Measurements from ENCODE around the gene GALNT5. TPM values are rescaled to one million over a fixed set of nuclear protein-coding genes. Genes with fewer than 3 reads are reported as not detected.
"Not testable (repeated sequence)": the region's sequence is repeated elsewhere in the genome, so short reads cannot be mapped to it uniquely, and the experiment has no call there.

GALNT5 gene
- total RNA-seq, 1 donor from 2014 or later = 5.3 TPM

- no peak overlapping the region for H3K4me3 Mint-ChIP-seq (ENCODE audit: unreplicated experiment)
- no peaks in the 10 kb centered on the region for H3K27me3 Mint-ChIP-seq (ENCODE audit: unreplicated experiment)
- TF ChIP-seq, protein P1, sequence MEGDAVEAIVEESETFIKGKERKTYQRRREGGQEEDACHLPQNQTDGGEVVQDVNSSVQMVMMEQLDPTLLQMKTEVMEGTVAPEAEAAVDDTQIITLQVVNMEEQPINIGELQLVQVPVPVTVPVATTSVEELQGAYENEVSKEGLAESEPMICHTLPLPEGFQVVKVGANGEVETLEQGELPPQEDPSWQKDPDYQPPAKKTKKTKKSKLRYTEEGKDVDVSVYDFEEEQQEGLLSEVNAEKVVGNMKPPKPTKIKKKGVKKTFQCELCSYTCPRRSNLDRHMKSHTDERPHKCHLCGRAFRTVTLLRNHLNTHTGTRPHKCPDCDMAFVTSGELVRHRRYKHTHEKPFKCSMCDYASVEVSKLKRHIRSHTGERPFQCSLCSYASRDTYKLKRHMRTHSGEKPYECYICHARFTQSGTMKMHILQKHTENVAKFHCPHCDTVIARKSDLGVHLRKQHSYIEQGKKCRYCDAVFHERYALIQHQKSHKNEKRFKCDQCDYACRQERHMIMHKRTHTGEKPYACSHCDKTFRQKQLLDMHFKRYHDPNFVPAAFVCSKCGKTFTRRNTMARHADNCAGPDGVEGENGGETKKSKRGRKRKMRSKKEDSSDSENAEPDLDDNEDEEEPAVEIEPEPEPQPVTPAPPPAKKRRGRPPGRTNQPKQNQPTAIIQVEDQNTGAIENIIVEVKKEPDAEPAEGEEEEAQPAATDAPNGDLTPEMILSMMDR (IDR thresholded peaks at IDR 0.05) = no peak
- peaks cover 3% of the 10 kb centered on the region for H3K9me3 Mint-ChIP-seq (ENCODE audit: unreplicated experiment)
- no peak for DNase-seq (ENCODE audit: extremely low spot score, unreplicated experiment)
- H3K27ac Mint-ChIP-seq (ENCODE audit: unreplicated experiment) = no peak overlapping the region
- H3K36me3 Mint-ChIP-seq (ENCODE audit: unreplicated experiment) = no peaks in the 10 kb centered on the region
- H3K4me1 Mint-ChIP-seq (ENCODE audit: unreplicated experiment) = peaks cover 6% of the 10 kb centered on the region
These were observed 12.4 kb downstream of the GALNT5 start for GRCh38 chr2:157269922-157270321.

GRCh38 chr2:157271590-157272203 lies 14.2 kb downstream of the GALNT5 start:
- peaks cover under 1% of the 10 kb centered on the region for H3K27me3 Mint-ChIP-seq (ENCODE audit: unreplicated experiment)
- H3K4me1 Mint-ChIP-seq (ENCODE audit: unreplicated experiment) = no peaks in the 10 kb centered on the region
- no peak for DNase-seq (ENCODE audit: extremely low spot score, unreplicated experiment)
- no peak overlapping the region for H3K27ac Mint-ChIP-seq (ENCODE audit: unreplicated experiment)
- H3K4me3 Mint-ChIP-seq (ENCODE audit: unreplicated experiment) = no peak overlapping the region
- TF ChIP-seq, protein P1 (IDR thresholded peaks at IDR 0.05) = no peak
- H3K36me3 Mint-ChIP-seq (ENCODE audit: unreplicated experiment) = no peaks in the 10 kb centered on the region
- peaks cover 6% of the 10 kb centered on the region for H3K9me3 Mint-ChIP-seq (ENCODE audit: unreplicated experiment)

- peaks cover 16% of the 10 kb centered on the region for H3K9me3 Mint-ChIP-seq (ENCODE audit: unreplicated experiment)
- H3K27me3 Mint-ChIP-seq (ENCODE audit: unreplicated experiment); H3K4me1 Mint-ChIP-seq (ENCODE audit: unreplicated experiment); H3K27ac Mint-ChIP-seq (ENCODE audit: unreplicated experiment); H3K4me3 Mint-ChIP-seq (ENCODE audit: unreplicated experiment); H3K36me3 Mint-ChIP-seq (ENCODE audit: unreplicated experiment); DNase-seq (ENCODE audit: extremely low spot score, unreplicated experiment): not testable (repeated sequence)
These were observed 21.8 kb downstream of the GALNT5 start for GRCh38 chr2:157279311-157279710.

DNA sequence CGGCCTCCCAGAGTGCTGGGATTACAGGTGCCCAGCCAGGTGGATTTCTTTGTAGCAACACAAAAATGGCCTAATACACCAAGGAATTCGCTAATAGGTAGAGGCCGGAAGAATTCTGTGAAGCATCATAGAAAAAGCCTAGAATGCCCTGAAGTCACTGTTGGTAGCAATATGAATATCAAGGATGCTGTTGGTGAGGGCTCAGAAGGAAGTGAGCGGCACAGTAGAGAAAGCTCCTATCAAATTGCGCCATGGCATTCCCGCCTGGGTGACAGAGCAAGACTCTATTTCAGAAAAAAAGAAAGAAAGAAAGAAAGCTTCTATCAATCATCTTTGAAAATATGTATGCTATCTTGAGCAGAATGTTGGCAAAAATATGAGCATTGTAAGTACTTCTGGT lies 23.8 kb downstream of the GALNT5 start:
- H3K27me3 Mint-ChIP-seq (ENCODE audit: unreplicated experiment) = peaks cover 5% of the 10 kb centered on the region
- H3K9me3 Mint-ChIP-seq (ENCODE audit: unreplicated experiment) = peaks cover 10% of the 10 kb centered on the region
- no peak for DNase-seq (ENCODE audit: extremely low spot score, unreplicated experiment)
- H3K27ac Mint-ChIP-seq (ENCODE audit: unreplicated experiment) = no peak overlapping the region
- H3K4me3 Mint-ChIP-seq (ENCODE audit: unreplicated experiment) = no peak overlapping the region
- no peaks in the 10 kb centered on the region for H3K4me1 Mint-ChIP-seq (ENCODE audit: unreplicated experiment)
- H3K36me3 Mint-ChIP-seq (ENCODE audit: unreplicated experiment) = peaks cover 4% of the 10 kb centered on the region
- TF ChIP-seq, protein P1 (IDR thresholded peaks at IDR 0.05) = no peak

- peaks cover 4% of the 10 kb centered on the region for H3K36me3 Mint-ChIP-seq (ENCODE audit: unreplicated experiment)
- no peak overlapping the region for H3K27ac Mint-ChIP-seq (ENCODE audit: unreplicated experiment)
- TF ChIP-seq, protein P1 (IDR thresholded peaks at IDR 0.05) = no peak
- peaks cover 5% of the 10 kb centered on the region for H3K9me3 Mint-ChIP-seq (ENCODE audit: unreplicated experiment)
- H3K4me1 Mint-ChIP-seq (ENCODE audit: unreplicated experiment) = no peaks in the 10 kb centered on the region
- H3K27me3 Mint-ChIP-seq (ENCODE audit: unreplicated experiment) = no peaks in the 10 kb centered on the region
- H3K4me3 Mint-ChIP-seq (ENCODE audit: unreplicated experiment) = no peak overlapping the region
- no peak for DNase-seq (ENCODE audit: extremely low spot score, unreplicated experiment)
These were observed 26.0 kb downstream of the GALNT5 start for GRCh38 chr2:157283468-157283867.
